Measurements from ENCODE around the gene RAF1. TPM values are rescaled to one million over a fixed set of nuclear protein-coding genes. Genes with fewer than 3 reads are reported as not detected.

Gene RAF1
- total and polyA plus RNA-seq, 2 of the 8 experiments (the other 6 are each of a cell fraction or from before 2014, with no cell fraction given): 103 to 118 TPM

- no peak for TF ChIP-seq CHD7 (IDR thresholded peaks at IDR 0.05; ENCODE audit: insufficient replicate concordance, low read length)
- no peak for TF ChIP-seq BACH1 (IDR thresholded peaks at IDR 0.05; ENCODE audit: low read length)
- no peak for TF ChIP-seq RNF2 (IDR thresholded peaks at IDR 0.05; ENCODE audit: borderline replicate concordance, low read depth, low read length, missing control alignments, poor library complexity, severe bottlenecking)
- TF ChIP-seq E2F6 (IDR thresholded peaks at IDR 0.05): no peak
- no peak for TF ChIP-seq YY1 (IDR thresholded peaks at IDR 0.05; ENCODE audit: low read depth, low read length)
- TF ChIP-seq SP4 (IDR thresholded peaks at IDR 0.05; ENCODE audit: low read length): no peak
- TF ChIP-seq ATF3 (IDR thresholded peaks at IDR 0.05; ENCODE audit: insufficient read depth, low read depth, low read length): no peak
- TF ChIP-seq CBX8 (IDR thresholded peaks at IDR 0.05; ENCODE audit: borderline replicate concordance, low read depth, low read length): no peak
- no peak for TF ChIP-seq MAFK (IDR thresholded peaks at IDR 0.05; ENCODE audit: low read depth, low read length)
Observed at GRCh38 chr3:12613250-12613649, 50.7 kb downstream of the RAF1 start (continued).
